Measurements from ENCODE around the gene RNF31. TPM values are rescaled to one million over a fixed set of nuclear protein-coding genes. Genes with fewer than 3 reads are reported as not detected.
A peak's percentile ranks its signal among the peaks of the same experiment; 100 is the strongest.

Gene RNF31
- total RNA-seq, 1 donor from 2014 or later, result 25.8 TPM

DNA sequence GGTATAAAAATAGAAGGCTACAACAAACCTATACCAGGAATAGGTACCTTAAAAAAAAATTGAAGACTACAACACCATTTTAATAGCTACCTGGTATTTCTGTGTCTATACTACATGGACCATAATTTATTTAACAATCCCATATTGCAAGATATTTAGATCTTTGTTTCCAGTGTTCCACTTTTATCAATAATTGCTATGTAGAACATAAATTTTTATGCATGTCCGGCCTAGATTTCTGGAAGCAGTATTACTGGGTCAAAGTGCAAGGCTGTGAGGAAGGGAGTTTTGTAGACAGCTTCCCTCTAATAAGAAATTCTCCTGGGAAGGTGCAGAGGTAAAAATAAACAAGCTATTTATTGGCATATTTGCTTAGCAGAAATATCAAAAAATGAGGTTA, 36.8 kb upstream of the RNF31 start:
- DNase-seq (ENCODE audit: low read depth) (no peak), FAIRE-seq (no peak)
- Histone ChIP-seq H3K4me3 (ENCODE audit: low read depth, low read length) (no peak overlapping the region), H3K27me3 (ENCODE audit: control insufficient read depth, insufficient read depth, low read length) (no peaks in the 10 kb centered on the region), H3K36me3 (ENCODE audit: control insufficient read depth, insufficient read depth, low read length) (no peaks in the 10 kb centered on the region)
- TF ChIP-seq, protein P1, sequence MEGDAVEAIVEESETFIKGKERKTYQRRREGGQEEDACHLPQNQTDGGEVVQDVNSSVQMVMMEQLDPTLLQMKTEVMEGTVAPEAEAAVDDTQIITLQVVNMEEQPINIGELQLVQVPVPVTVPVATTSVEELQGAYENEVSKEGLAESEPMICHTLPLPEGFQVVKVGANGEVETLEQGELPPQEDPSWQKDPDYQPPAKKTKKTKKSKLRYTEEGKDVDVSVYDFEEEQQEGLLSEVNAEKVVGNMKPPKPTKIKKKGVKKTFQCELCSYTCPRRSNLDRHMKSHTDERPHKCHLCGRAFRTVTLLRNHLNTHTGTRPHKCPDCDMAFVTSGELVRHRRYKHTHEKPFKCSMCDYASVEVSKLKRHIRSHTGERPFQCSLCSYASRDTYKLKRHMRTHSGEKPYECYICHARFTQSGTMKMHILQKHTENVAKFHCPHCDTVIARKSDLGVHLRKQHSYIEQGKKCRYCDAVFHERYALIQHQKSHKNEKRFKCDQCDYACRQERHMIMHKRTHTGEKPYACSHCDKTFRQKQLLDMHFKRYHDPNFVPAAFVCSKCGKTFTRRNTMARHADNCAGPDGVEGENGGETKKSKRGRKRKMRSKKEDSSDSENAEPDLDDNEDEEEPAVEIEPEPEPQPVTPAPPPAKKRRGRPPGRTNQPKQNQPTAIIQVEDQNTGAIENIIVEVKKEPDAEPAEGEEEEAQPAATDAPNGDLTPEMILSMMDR (IDR thresholded peaks at IDR 0.05; ENCODE audit: insufficient read depth, low read length, severe bottlenecking), result no peak

DNA sequence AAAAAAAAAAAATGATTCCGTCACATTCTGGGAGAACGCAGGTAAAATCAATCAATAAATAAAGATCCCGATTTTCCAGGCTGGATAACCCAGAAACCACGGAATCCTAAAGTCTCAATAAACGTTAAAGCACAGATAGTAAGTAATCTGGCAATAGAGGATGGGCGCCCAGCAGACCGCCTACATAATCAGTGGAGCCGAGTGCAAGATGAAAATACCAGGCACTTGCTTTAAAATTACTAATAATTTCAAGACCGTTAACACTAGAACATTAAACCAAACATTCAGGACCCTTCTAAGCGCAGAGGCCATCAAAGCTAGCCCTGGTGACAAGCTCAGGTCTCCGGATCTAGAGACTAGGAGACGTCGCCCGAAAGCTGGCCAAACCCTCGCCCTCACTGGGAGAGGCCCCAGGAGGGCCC, 33.9 kb upstream of the RNF31 start:
- Histone ChIP-seq H3K36me3 (ENCODE audit: control insufficient read depth, insufficient read depth, low read length) (peaks cover 12% of the 10 kb centered on the region), H3K27me3 (ENCODE audit: control insufficient read depth, insufficient read depth, low read length) (no peaks in the 10 kb centered on the region), H3K4me3 (ENCODE audit: low read depth, low read length) (peak overlapping the region; percentile 60)
- FAIRE-seq (no peak), DNase-seq (ENCODE audit: low read depth) (no peak)
- TF ChIP-seq, protein P1 (IDR thresholded peaks at IDR 0.05; ENCODE audit: insufficient read depth, low read length, severe bottlenecking), result no peak

DNA sequence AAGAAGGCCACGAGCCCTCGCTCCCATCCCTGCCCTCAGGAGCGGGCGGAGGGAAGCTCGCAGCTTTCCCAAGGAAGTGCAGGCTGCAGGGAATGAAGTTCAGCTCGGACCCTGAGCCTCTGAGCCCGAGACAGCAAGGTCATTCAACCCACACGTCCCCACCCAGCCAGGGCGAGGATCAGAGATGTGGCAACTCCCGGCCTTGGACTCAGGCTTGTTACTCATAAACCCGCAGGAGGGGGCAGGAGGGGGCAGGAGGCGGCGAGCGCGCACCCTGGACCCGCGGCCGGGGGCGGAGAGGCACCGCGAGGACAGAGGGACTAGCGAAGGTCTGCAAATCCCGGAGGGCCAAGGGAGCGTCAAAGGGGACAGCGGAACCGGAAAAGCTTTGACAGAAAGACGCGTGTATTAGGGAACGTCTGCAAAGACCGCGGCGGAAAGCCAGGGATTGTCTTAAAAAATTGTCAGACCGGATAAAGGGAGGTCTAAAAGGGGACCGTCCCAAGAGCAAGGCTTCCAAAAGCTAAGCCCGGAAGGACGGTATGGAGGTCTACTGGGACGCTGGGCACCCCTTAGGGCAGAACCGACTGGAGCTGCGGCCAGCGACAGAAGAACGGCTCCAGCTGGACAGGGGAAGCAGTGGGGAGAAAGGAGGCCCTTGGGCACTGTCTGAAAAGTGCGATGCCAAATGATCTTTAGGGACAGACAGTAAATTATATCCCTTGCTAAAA, 33.3 kb upstream of the RNF31 start:
- H3K27me3 ChIP-seq (ENCODE audit: control insufficient read depth, insufficient read depth, low read length), result no peaks in the 10 kb centered on the region
- no peak for FAIRE-seq
- TF ChIP-seq, protein P1 (IDR thresholded peaks at IDR 0.05; ENCODE audit: insufficient read depth, low read length, severe bottlenecking), result no peak

DNA sequence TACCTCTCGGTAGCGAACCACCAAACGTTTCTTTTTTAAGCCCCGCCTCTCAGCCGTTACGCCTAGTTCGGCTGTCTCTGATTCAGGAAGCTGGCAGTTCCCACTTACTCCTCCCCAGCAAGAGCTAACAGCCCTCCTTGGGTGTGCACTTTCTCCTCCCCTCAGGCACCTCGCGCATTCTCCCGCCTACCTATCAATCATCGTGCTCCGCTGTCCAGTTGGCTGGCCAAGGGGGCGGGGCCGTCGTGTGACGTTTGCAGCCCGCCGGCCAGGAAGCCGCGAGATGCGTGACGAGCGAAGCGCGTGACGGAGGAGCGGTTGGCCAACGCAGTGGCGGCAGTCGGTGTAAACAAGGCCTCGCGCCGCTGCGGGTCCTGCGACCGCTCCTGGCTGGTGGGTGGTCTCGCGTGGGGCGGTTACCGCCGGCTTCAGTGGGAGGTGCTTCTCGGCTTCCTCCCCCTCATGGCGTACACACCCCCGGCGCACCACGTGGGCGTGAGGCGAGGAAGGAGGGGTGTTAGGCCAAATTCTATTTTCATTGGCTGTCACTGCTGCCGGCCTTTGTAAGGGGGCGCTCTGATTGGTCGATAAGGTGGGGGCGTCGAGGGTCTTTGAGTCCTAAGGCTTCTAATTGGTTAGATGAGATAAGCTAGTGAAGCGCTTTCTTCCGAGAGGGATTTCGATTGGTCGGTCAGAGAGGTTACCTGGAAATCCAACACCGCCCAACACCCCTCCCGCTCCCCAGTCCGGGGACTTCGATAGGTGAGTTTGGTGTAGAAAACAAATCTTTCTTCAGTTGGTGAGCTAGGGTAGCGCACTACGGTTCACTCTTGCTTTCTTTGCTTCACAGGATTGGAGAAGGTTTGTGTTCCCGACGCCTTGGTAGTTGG, 32.5 kb upstream of the RNF31 start, which contains the start of the genes DCAF11 and NRL:
TSS of gene DCAF11 (plus strand) at position 246 of the 890 bp plus-strand sequence. CDS start 818 bp downstream, outside the sequence.
TSS of gene NRL (minus strand) at position 418 of the 890 bp plus-strand sequence. CDS start 32,101 bp downstream, outside the sequence.
- TF ChIP-seq, protein P1 (IDR thresholded peaks at IDR 0.05; ENCODE audit: insufficient read depth, low read length, severe bottlenecking), result no peak
- H3K27me3 ChIP-seq (ENCODE audit: control insufficient read depth, insufficient read depth, low read length), result no peaks in the 10 kb centered on the region

More for the DNA sequence above, 33.3 kb upstream of the RNF31 start:
- Histone ChIP-seq H3K4me3 (ENCODE audit: low read depth, low read length) (peak overlapping the region; percentile 60), H3K36me3 (ENCODE audit: control insufficient read depth, insufficient read depth, low read length) (peaks cover 14% of the 10 kb centered on the region)
- DNase-seq (ENCODE audit: low read depth), result peak; percentile 76

DNA sequence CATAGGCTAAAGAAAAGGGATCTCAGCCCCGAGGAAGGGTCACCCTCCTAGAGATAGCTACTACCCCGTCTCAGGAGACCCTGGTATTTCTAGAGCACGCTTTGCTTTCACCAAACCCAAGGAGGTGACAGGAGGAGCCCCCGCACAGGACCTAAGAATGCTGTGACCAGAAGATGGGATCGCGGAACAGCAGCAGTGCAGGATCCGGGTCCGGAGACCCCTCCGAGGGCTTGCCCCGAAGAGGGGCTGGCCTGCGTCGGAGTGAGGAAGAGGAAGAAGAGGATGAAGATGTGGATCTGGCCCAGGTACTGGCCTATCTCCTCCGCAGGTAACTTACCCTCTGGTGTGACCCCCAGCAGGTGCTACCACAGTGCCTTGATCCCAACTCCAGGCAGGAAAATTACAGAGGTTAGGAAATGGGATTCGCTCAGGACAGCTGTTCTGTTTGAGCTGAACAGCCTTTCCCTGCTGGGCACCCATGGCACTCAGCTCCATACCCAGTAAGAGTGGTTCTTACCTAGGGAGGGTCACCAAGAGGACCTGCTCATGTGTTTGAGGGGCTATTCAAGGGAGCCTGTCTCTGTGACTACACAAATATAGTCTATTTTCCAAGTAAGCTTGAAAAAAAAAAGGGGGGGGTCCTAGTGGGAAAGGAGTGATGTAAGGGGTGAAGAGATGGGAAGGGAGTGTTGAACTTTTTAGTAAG, 31.7 kb upstream of the RNF31 start:
- Histone ChIP-seq H3K4me3 (ENCODE audit: low read depth, low read length) (peak overlapping the region; percentile 63), H3K27me3 (ENCODE audit: control insufficient read depth, insufficient read depth, low read length) (no peaks in the 10 kb centered on the region), H3K36me3 (ENCODE audit: control insufficient read depth, insufficient read depth, low read length) (peaks cover 22% of the 10 kb centered on the region)
- DNase-seq (ENCODE audit: low read depth), result no peak
- TF ChIP-seq, protein P1 (IDR thresholded peaks at IDR 0.05; ENCODE audit: insufficient read depth, low read length, severe bottlenecking), result no peak
- no peak for FAIRE-seq

More for the DNA sequence above, 32.5 kb upstream of the RNF31 start, which contains the start of the genes DCAF11 and NRL:
- Histone ChIP-seq H3K36me3 (ENCODE audit: control insufficient read depth, insufficient read depth, low read length) (peaks cover 18% of the 10 kb centered on the region), H3K4me3 (ENCODE audit: low read depth, low read length) (peak within 1 kb of the TSS; percentile 63)
- DNase-seq (ENCODE audit: low read depth), result peak; percentile 99
- FAIRE-seq, result peak; percentile 23

All from bronchial epithelial cell (primary cell).